GM12872 (cell line): ENCODE results near the gene LEF1.

ENCODE experiments used
- TF ChIP-seq, protein P1 (sequence below): IDR thresholded peaks from 3 replicates; pipeline ENCODE4 v1.5.1; 2011; ENCODE audit warnings: low read depth, mild to moderate bottlenecking, low read length, moderate library complexity; ENCODE audit not compliant: insufficient read depth

LEF1 gene

DNA sequence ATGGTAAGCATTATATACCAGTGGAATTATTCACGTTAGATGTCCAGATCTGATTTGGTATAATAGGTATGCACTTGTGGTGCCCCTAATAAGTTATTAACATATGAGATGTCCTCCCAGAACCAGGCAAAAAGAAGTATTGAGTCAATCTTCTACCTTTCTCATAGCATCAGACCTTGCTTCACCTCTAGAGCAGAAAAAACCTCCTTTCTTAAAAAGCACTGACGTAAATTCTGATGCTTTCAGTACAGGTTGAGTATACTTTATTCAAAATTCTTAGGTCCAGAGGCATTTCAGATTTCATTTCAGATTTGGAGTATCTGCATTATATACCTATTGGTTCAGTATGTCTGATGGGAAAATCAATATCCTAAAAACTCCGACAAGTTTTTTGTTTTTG, 22.4 kb downstream of the LEF1 start:
- TF ChIP-seq, protein P1, sequence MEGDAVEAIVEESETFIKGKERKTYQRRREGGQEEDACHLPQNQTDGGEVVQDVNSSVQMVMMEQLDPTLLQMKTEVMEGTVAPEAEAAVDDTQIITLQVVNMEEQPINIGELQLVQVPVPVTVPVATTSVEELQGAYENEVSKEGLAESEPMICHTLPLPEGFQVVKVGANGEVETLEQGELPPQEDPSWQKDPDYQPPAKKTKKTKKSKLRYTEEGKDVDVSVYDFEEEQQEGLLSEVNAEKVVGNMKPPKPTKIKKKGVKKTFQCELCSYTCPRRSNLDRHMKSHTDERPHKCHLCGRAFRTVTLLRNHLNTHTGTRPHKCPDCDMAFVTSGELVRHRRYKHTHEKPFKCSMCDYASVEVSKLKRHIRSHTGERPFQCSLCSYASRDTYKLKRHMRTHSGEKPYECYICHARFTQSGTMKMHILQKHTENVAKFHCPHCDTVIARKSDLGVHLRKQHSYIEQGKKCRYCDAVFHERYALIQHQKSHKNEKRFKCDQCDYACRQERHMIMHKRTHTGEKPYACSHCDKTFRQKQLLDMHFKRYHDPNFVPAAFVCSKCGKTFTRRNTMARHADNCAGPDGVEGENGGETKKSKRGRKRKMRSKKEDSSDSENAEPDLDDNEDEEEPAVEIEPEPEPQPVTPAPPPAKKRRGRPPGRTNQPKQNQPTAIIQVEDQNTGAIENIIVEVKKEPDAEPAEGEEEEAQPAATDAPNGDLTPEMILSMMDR: no peak

GRCh38 chr4:108144451-108144850, 24.3 kb downstream of the LEF1 start:
- TF ChIP-seq, protein P1: no peak

- TF ChIP-seq, protein P1: no peak
These were observed 25.2 kb downstream of the LEF1 start for GRCh38 chr4:108143515-108143914.

- TF ChIP-seq, protein P1: no peak
These were observed 25.9 kb downstream of the LEF1 start for GRCh38 chr4:108142870-108143269.

GRCh38 chr4:108141213-108141950, 27.4 kb downstream of the LEF1 start:
- TF ChIP-seq, protein P1: no peak

DNA sequence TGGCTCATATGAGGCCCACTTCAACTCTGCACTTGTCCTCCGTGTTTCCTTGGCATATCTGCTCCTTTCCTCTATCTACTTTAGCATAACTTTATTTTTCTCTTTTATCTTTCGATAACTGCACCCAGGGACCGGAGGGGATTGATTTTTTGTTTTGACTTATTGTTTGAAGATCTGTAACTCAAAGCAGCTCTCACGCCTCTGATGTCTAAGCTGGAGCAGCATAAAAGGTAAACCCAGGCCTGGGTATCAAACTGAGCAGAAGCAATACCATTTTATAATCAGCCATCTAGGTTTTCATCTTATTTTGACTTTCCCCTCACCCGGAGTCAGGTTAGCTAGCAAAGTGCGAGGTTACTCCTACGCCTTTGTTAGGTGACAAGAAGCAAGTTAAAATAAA, 28.4 kb downstream of the LEF1 start:
- TF ChIP-seq, protein P1: no peak

DNA sequence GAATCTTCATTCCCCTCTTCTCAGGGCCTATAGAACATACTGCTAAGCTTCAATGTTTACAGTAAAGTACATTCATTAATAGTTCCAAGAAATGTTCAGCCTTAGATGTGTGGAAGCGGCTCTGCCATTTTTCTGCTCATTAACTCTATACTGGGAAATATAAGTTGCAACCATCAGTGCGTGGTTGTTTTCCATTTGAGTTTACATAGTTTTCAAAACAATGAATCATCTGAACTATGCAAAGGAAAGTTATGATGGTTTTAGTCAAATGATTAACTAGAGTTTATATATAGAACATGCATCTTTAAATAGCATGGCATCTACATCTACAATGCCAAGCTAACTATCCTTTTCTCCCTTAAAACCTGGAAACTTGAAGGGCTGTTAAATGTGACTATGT, 29.6 kb downstream of the LEF1 start:
- TF ChIP-seq, protein P1: no peak
